ENCODE measurements around the gene LEF1. TPM values are rescaled to one million over a fixed set of nuclear protein-coding genes. Genes with fewer than 3 reads are reported as not detected.

LEF1 gene
- total RNA-seq, 1 experiment from 2014 or later: 0.54 TPM

DNA sequence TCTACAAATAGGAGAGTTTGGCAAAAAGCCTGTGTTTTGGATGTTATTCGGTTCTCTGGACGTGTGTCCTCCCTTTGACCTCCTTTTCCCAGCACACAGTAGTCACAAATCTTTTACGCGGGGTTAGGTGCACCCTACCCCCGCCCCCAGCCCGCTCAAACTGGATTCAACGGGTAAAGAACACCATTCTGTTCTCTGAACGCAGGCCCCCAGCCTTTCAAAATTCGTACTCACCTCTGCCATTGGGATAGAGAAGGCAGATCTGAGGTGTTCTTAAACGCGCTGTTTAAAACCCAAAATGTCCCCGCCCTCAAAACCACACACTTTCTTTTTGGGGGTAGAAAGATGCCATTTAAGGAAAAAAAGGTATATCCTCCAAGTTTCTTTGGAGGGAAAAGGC, 2.7 kb downstream of the LEF1 start:
- in situ Hi-C loops (cut with HindIII; ENCODE audit: low pct_unique_long_range_greater_than_20kb, low sequenced_read_pairs) (no loop called here), intact Hi-C loops (cut with micrococcal nuclease; ENCODE audit: unreplicated experiment) (no loop called here)
- CTCF ChIA-PET: no interaction called here
- BruUV-seq (replicated peaks): no TSS peak
- H3K9me3 ChIP-seq (ENCODE audit: control insufficient read depth, insufficient read depth, low read depth, low read length): no peaks in the 10 kb centered on the region
- no peaks in the 10 kb centered on the region for H3K4me1 ChIP-seq (ENCODE audit: control insufficient read depth, insufficient read depth, low read length)
- DNase-seq (ENCODE audit: low read depth, low spot score): no peak
- H3K4me3 ChIP-seq (ENCODE audit: low read depth in 2 of 2, low read length in 2 of 2): no peak overlapping the region
- ATAC-seq: no peak
- no peak overlapping the region for H3K27ac ChIP-seq (ENCODE audit: low read length)
- no peaks in the 10 kb centered on the region for H3K36me3 ChIP-seq (ENCODE audit: control insufficient read depth, insufficient read depth, low read length)
- peaks cover 21% of the 10 kb centered on the region for H3K27me3 ChIP-seq (ENCODE audit: control insufficient read depth, insufficient read depth, low read length)
- POLR2A ChIA-PET: no interaction called here
- TF ChIP-seq POLR2AphosphoS5 (IDR thresholded peaks at IDR 0.05; ENCODE audit: low read depth, low read length) (no peak), SIN3A (IDR thresholded peaks at IDR 0.05; ENCODE audit: borderline replicate concordance, insufficient read depth, low read depth, low read length) (no peak), TCF7L2 (IDR thresholded peaks at IDR 0.05; ENCODE audit: low read depth, low read length) (no peak)
- TF ChIP-seq, protein P1, sequence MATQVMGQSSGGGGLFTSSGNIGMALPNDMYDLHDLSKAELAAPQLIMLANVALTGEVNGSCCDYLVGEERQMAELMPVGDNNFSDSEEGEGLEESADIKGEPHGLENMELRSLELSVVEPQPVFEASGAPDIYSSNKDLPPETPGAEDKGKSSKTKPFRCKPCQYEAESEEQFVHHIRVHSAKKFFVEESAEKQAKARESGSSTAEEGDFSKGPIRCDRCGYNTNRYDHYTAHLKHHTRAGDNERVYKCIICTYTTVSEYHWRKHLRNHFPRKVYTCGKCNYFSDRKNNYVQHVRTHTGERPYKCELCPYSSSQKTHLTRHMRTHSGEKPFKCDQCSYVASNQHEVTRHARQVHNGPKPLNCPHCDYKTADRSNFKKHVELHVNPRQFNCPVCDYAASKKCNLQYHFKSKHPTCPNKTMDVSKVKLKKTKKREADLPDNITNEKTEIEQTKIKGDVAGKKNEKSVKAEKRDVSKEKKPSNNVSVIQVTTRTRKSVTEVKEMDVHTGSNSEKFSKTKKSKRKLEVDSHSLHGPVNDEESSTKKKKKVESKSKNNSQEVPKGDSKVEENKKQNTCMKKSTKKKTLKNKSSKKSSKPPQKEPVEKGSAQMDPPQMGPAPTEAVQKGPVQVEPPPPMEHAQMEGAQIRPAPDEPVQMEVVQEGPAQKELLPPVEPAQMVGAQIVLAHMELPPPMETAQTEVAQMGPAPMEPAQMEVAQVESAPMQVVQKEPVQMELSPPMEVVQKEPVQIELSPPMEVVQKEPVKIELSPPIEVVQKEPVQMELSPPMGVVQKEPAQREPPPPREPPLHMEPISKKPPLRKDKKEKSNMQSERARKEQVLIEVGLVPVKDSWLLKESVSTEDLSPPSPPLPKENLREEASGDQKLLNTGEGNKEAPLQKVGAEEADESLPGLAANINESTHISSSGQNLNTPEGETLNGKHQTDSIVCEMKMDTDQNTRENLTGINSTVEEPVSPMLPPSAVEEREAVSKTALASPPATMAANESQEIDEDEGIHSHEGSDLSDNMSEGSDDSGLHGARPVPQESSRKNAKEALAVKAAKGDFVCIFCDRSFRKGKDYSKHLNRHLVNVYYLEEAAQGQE (IDR thresholded peaks at IDR 0.05; ENCODE audit: insufficient read depth in 1 of 2, low read depth in 2 of 2, low read length in 1 of 2): no peak
- TF ChIP-seq, protein P2, sequence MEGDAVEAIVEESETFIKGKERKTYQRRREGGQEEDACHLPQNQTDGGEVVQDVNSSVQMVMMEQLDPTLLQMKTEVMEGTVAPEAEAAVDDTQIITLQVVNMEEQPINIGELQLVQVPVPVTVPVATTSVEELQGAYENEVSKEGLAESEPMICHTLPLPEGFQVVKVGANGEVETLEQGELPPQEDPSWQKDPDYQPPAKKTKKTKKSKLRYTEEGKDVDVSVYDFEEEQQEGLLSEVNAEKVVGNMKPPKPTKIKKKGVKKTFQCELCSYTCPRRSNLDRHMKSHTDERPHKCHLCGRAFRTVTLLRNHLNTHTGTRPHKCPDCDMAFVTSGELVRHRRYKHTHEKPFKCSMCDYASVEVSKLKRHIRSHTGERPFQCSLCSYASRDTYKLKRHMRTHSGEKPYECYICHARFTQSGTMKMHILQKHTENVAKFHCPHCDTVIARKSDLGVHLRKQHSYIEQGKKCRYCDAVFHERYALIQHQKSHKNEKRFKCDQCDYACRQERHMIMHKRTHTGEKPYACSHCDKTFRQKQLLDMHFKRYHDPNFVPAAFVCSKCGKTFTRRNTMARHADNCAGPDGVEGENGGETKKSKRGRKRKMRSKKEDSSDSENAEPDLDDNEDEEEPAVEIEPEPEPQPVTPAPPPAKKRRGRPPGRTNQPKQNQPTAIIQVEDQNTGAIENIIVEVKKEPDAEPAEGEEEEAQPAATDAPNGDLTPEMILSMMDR (IDR thresholded peaks at IDR 0.05): no peak

DNA sequence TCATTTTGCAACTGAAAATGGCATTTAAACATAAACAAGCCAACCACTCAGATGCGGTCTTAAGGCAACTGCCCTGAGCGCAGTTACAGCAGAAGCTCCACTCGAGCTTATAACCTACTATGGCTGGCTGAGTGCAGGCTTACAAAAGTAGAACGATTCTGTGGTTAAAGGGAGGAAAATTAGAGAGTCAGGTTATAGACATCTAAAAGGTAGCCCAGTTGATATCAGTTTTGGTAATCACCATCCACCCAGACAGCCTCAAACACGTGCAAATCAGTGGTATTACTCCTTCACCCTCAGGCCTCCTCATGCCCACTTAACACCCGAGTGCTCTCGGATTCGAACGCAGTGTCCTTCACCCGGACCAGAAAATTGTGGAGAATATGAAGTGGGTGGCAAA, 3.1 kb downstream of the LEF1 start:
- no peak for DNase-seq (ENCODE audit: low read depth, low spot score)
- in situ Hi-C loops (cut with HindIII; ENCODE audit: low pct_unique_long_range_greater_than_20kb, low sequenced_read_pairs) (no loop called here), intact Hi-C loops (cut with micrococcal nuclease; ENCODE audit: unreplicated experiment) (no loop called here)
- no peak for TF ChIP-seq TCF7L2 (IDR thresholded peaks at IDR 0.05; ENCODE audit: low read depth, low read length)
- no peak for TF ChIP-seq SIN3A (IDR thresholded peaks at IDR 0.05; ENCODE audit: borderline replicate concordance, insufficient read depth, low read depth, low read length)
- TF ChIP-seq, protein P2 (IDR thresholded peaks at IDR 0.05): no peak
- TF ChIP-seq POLR2AphosphoS5 (IDR thresholded peaks at IDR 0.05; ENCODE audit: low read depth, low read length): no peak
- TF ChIP-seq, protein P1 (IDR thresholded peaks at IDR 0.05; ENCODE audit: insufficient read depth in 1 of 2, low read depth in 2 of 2, low read length in 1 of 2): no peak
- H3K27me3 ChIP-seq (ENCODE audit: control insufficient read depth, insufficient read depth, low read length): peaks cover 16% of the 10 kb centered on the region
- H3K4me3 ChIP-seq (ENCODE audit: low read depth in 2 of 2, low read length in 2 of 2): no peak overlapping the region
- ChIA-PET CTCF (no interaction called here), POLR2A (no interaction called here)
- H3K27ac ChIP-seq (ENCODE audit: low read length): no peak overlapping the region
- no TSS peak for BruUV-seq (replicated peaks)
- no peaks in the 10 kb centered on the region for H3K4me1 ChIP-seq (ENCODE audit: control insufficient read depth, insufficient read depth, low read length)
- H3K36me3 ChIP-seq (ENCODE audit: control insufficient read depth, insufficient read depth, low read length): no peaks in the 10 kb centered on the region
- H3K9me3 ChIP-seq (ENCODE audit: control insufficient read depth, insufficient read depth, low read depth, low read length): no peaks in the 10 kb centered on the region
- no peak for ATAC-seq
